SU-DHL-6 (cell line): Measurements from ENCODE around the gene PDGFA.

Experiments
- CTCF ChIP-seq: fragments of 200-600 bp; sonication (generic); IDR thresholded peaks from one replicate; pipeline ENCODE4 v1.5.1; 2017; ENCODE audit warnings: antibody characterized with exemption, mild to moderate bottlenecking, low read length, moderate library complexity; ENCODE audit not compliant: insufficient read depth, poor library complexity, severe bottlenecking
- EZH2phosphoT487 ChIP-seq: fragments of 200-600 bp; sonication (generic), shearing (Covaris generic); conservative IDR thresholded peaks from 2 replicates; pipeline ENCODE4 v1.6.1; 2018; ENCODE audit warnings: mild to moderate bottlenecking, antibody characterized with exemption, low read length, moderate library complexity, mixed read lengths

DNA sequence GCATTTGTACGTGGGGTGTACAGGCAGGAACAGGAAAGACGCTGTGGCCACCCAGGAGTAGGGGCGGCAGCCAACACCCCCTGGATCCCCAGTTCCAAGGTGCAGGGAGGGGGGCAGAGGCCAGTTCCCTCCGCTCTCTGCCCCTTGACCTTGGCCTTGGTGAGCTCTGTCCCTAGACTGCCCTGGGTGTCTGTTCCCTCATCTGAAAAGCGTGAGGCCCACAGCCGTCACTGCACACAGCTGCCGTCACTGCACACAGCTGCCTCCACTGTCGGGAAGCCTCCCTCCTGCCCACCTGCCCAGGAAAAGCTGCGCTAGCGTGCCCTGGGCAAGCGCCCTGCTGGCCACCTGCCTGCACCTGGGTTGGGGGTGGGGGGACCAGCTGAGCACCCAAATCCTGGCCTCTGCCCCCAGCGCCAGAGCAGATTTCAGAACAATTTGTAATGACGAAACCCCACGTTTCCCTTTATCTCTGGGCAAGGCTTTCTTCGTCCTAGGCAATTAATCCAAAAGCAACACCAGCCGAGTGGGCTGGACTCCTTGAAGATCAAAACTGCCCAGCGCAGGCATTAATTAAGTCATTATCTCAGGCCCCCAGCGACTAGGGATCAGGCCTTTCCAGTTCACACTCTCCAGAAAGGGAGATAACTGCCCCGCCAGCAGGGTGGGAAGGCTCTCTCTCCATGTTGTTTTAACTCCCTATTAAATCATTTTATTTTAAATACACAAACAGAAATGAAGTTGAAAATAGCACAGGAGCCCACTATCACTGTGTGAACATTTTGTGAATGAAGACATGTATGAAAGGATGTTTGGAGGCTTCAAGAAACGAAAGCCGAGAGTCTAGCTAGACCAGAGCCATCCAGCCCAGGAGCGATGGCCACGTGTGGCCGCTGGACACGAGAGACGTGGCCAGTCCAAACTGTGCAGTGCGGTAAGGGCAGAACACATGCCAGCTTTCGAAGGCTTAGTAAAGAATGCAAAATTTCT lies 4.0 kb upstream of the PDGFA start:
- no peak for TF ChIP-seq CTCF
- no peak for TF ChIP-seq EZH2phosphoT487
